Suprapubic skin (tissue), 3 donors: ENCODE measurements around the gene LARP1.

Experiments used
- EP300 ChIP-seq: sonication (generic); formaldehyde crosslinking; IDR thresholded peaks from one replicate; pipeline ENCODE4 v1.6.1; 2017; ENCODE audit warnings: antibody characterized with exemption
- POLR2A ChIP-seq, 2 donors: fragments of 450-650 bp; IDR thresholded peaks; one replicate each; pipeline ENCODE4 v1.6.1; 2017; ENCODE audit warnings: antibody characterized with exemption in 2 of 2, mild to moderate bottlenecking in 2 of 2, moderate library complexity in 2 of 2
- TF ChIP-seq, protein P1 (sequence below), 2 donors: fragments of 200-600 bp in 1 of 2; fragments of 450-650 bp in 1 of 2; sonication (generic) in 1 of 2; IDR thresholded peaks; one replicate each; pipeline ENCODE4 v1.5.1; 2016 to 2019; ENCODE audit warnings: antibody characterized with exemption in 2 of 2, mild to moderate bottlenecking in 1 of 2, moderate library complexity in 1 of 2

DNA sequence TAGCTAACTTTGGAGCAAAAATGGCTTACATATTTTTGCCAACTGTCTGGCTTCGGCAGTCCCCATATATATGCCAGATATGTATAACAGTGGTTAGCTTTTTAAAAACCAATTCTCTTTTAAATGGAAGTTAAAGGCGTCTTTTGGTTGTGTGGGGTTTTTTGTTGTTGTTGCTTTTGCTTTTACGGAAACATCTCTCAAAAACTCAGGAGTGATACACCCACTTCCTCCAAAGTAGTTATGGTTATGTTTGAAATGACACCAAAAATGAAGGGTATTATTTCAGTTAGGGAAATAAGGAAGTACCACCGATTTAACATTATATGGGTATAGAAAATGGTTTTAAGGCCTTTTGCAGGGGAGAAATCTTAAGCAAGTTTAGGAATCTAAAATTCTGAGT lies 105.6 kb downstream of the LARP1 start:
- TF ChIP-seq, protein P1, sequence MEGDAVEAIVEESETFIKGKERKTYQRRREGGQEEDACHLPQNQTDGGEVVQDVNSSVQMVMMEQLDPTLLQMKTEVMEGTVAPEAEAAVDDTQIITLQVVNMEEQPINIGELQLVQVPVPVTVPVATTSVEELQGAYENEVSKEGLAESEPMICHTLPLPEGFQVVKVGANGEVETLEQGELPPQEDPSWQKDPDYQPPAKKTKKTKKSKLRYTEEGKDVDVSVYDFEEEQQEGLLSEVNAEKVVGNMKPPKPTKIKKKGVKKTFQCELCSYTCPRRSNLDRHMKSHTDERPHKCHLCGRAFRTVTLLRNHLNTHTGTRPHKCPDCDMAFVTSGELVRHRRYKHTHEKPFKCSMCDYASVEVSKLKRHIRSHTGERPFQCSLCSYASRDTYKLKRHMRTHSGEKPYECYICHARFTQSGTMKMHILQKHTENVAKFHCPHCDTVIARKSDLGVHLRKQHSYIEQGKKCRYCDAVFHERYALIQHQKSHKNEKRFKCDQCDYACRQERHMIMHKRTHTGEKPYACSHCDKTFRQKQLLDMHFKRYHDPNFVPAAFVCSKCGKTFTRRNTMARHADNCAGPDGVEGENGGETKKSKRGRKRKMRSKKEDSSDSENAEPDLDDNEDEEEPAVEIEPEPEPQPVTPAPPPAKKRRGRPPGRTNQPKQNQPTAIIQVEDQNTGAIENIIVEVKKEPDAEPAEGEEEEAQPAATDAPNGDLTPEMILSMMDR (IDR thresholded peaks at IDR 0.05), result no peak
- TF ChIP-seq EP300 (no peak), POLR2A (IDR thresholded peaks at IDR 0.05) (no peak)
